Midbrain (tissue), 1 donor: ENCODE data around the gene SPON1.
"Not testable (repeated sequence)": the region's sequence is repeated elsewhere in the genome, so short reads cannot be mapped to it uniquely, and the experiment has no call there.

ENCODE experiments used
- DNase-seq: peaks from one replicate; lab custom pipeline; 2025; lab: John Stamatoyannopoulos, UW

The SPON1 gene

GRCh38 chr11:14273895-14274294 is 311.4 kb downstream of the SPON1 start:
- DNase-seq: no peak

- no peak for DNase-seq
Measured at GRCh38 chr11:14275076-14275475, 312.6 kb downstream of the SPON1 start.

GRCh38 chr11:14278869-14279268 is 316.3 kb downstream of the SPON1 start:
- DNase-seq: not testable (repeated sequence)

GRCh38 chr11:14288189-14288935 is 325.8 kb downstream of the SPON1 start:
- DNase-seq: no peak

- DNase-seq: no peak
Measured at GRCh38 chr11:14290422-14290821, 327.9 kb downstream of the SPON1 start.

GRCh38 chr11:14299921-14300320 is 337.4 kb downstream of the SPON1 start:
- no peak for DNase-seq

- DNase-seq: peak; percentile 77
Measured at GRCh38 chr11:14300661-14301304, 338.3 kb downstream of the SPON1 start.

GRCh38 chr11:14304601-14305000 is 342.1 kb downstream of the SPON1 start:
- no peak for DNase-seq

- no peak for DNase-seq
Measured at GRCh38 chr11:14305649-14306048, 343.1 kb downstream of the SPON1 start.

GRCh38 chr11:14306481-14306880 is 344.0 kb downstream of the SPON1 start:
- no peak for DNase-seq

- no peak for DNase-seq
Measured at GRCh38 chr11:14308114-14308896, 345.8 kb downstream of the SPON1 start.

- no peak for DNase-seq
Measured at GRCh38 chr11:14308897-14309387, 346.4 kb downstream of the SPON1 start.

- DNase-seq: no peak
Measured at GRCh38 chr11:14309425-14310192, 347.1 kb downstream of the SPON1 start.

GRCh38 chr11:14310679-14311078 is 348.2 kb downstream of the SPON1 start:
- no peak for DNase-seq

- no peak for DNase-seq
Measured at GRCh38 chr11:14312736-14313438, 350.4 kb downstream of the SPON1 start.

GRCh38 chr11:14314127-14314526 is 351.6 kb downstream of the SPON1 start:
- DNase-seq: no peak

- no peak for DNase-seq
Measured at GRCh38 chr11:14315130-14315529, 352.6 kb downstream of the SPON1 start.
